Mesothelial cell of epicardium (in vitro differentiated cells): ENCODE data around the gene FAM117B. TPM values are rescaled to one million over a fixed set of nuclear protein-coding genes. Genes with fewer than 3 reads are reported as not detected.

Source experiments
- DNase-seq, 2 experiments: peaks; one replicate each; pipeline ENCODE4 v3.0.0; 2021; ENCODE audit warnings: low spot score in 2 of 2; ENCODE audit not compliant: unreplicated experiment in 2 of 2
- H3K27ac Mint-ChIP-seq: 2 replicates; pipeline ENCODE4 v1.8.0; 2021; ENCODE audit warnings: mixed read lengths
- H3K27me3 Mint-ChIP-seq: 2 replicates; pipeline ENCODE4 v1.8.0; 2021; ENCODE audit warnings: low read depth, mixed read lengths
- H3K36me3 Mint-ChIP-seq: 2 replicates; pipeline ENCODE4 v1.8.0; 2021; ENCODE audit warnings: mixed read lengths
- H3K4me1 Mint-ChIP-seq: 2 replicates; pipeline ENCODE4 v1.8.0; 2021; ENCODE audit warnings: mixed read lengths
- H3K4me3 Mint-ChIP-seq: 2 replicates; pipeline ENCODE4 v1.8.0; 2021; ENCODE audit warnings: mild to moderate bottlenecking, moderate library complexity, mixed read lengths
- H3K9me3 Mint-ChIP-seq: 2 replicates; pipeline ENCODE4 v1.8.0; 2021; ENCODE audit warnings: mixed read lengths
- total RNA-seq: library from RNA; stranded (reverse); gene quantifications from 3 replicates; pipeline ENCODE4 v1.2.1, GENCODE V29; 2021
- TF ChIP-seq, protein P1 (sequence below): fragments of 200-600 bp; sonication (generic); IDR thresholded peaks from one replicate; pipeline ENCODE4 v1.5.0; 2021; ENCODE audit warnings: antibody characterized with exemption; ENCODE audit not compliant: unreplicated experiment

Gene FAM117B
- total RNA-seq, 1 donor from 2014 or later = 29.2 TPM

DNA sequence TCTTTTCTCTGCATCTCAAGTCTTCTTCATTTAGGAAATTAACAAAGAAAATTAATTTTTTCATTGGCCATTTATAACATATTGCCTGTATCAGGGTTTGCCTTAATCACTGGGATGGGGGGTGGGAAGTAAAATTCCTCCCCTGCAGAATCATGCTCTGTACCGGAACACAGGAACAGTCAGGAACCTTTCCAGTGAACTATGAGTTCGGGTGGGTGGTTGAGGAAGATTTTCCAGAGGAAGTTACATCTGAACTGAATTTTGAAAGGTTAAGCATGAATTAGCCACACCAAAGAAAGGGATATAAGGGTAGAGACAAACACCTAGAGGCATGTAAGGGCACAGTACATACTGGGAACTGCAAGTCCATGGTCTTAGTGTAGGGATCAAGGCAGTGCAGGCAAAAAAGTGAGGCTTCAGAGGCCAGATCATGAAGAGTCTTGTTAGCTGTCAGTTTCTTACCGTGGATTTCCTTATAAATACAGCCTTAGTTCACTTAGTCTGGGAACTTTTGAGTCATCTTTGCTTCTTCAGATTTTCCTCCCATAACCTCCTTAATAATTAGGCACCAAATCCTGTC lies 55.6 kb downstream of the FAM117B start:
- H3K27me3 Mint-ChIP-seq = no peaks in the 10 kb centered on the region
- H3K36me3 Mint-ChIP-seq = no peaks in the 10 kb centered on the region
- peaks cover 16% of the 10 kb centered on the region for H3K4me1 Mint-ChIP-seq
- H3K27ac Mint-ChIP-seq = no peak overlapping the region
- TF ChIP-seq, protein P1, sequence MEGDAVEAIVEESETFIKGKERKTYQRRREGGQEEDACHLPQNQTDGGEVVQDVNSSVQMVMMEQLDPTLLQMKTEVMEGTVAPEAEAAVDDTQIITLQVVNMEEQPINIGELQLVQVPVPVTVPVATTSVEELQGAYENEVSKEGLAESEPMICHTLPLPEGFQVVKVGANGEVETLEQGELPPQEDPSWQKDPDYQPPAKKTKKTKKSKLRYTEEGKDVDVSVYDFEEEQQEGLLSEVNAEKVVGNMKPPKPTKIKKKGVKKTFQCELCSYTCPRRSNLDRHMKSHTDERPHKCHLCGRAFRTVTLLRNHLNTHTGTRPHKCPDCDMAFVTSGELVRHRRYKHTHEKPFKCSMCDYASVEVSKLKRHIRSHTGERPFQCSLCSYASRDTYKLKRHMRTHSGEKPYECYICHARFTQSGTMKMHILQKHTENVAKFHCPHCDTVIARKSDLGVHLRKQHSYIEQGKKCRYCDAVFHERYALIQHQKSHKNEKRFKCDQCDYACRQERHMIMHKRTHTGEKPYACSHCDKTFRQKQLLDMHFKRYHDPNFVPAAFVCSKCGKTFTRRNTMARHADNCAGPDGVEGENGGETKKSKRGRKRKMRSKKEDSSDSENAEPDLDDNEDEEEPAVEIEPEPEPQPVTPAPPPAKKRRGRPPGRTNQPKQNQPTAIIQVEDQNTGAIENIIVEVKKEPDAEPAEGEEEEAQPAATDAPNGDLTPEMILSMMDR = no peak
- no peak for DNase-seq
- H3K9me3 Mint-ChIP-seq = peaks cover 4% of the 10 kb centered on the region
- H3K4me3 Mint-ChIP-seq = no peak overlapping the region

DNA sequence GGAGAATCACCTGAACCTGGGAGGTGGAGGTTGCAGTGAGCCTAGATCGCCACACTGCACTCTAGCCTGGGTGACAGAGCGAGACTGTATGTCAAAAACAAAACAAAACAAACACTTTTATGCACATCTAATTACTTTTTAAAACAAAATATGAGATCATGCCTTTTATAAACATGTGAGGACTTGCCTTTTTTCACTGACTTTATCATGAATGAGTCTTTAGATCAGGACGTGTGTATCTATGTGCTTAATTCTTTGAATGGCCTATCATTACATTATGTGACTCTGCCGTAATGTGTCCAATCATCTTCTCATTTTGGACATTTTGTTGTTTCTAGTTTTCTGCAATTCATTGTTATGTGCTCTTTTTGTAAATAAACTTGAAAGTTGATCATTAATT lies 58.7 kb downstream of the FAM117B start:
- no peak overlapping the region for H3K4me3 Mint-ChIP-seq
- peaks cover 16% of the 10 kb centered on the region for H3K4me1 Mint-ChIP-seq
- H3K27me3 Mint-ChIP-seq = no peaks in the 10 kb centered on the region
- H3K27ac Mint-ChIP-seq = peak overlapping the region; percentile 51
- H3K9me3 Mint-ChIP-seq = peaks cover 4% of the 10 kb centered on the region
- peaks cover 12% of the 10 kb centered on the region for H3K36me3 Mint-ChIP-seq
- TF ChIP-seq, protein P1 = no peak
- no peak for DNase-seq

GRCh38 chr2:202695166-202695565 lies 60.4 kb downstream of the FAM117B start:
- Mint-ChIP-seq H3K27ac (no peak overlapping the region), H3K27me3 (no peaks in the 10 kb centered on the region), H3K9me3 (peaks cover 4% of the 10 kb centered on the region), H3K4me1 (peaks cover 16% of the 10 kb centered on the region), H3K4me3 (no peak overlapping the region), H3K36me3 (peaks cover 25% of the 10 kb centered on the region)
- DNase-seq = no peak
- TF ChIP-seq, protein P1 = no peak

DNA sequence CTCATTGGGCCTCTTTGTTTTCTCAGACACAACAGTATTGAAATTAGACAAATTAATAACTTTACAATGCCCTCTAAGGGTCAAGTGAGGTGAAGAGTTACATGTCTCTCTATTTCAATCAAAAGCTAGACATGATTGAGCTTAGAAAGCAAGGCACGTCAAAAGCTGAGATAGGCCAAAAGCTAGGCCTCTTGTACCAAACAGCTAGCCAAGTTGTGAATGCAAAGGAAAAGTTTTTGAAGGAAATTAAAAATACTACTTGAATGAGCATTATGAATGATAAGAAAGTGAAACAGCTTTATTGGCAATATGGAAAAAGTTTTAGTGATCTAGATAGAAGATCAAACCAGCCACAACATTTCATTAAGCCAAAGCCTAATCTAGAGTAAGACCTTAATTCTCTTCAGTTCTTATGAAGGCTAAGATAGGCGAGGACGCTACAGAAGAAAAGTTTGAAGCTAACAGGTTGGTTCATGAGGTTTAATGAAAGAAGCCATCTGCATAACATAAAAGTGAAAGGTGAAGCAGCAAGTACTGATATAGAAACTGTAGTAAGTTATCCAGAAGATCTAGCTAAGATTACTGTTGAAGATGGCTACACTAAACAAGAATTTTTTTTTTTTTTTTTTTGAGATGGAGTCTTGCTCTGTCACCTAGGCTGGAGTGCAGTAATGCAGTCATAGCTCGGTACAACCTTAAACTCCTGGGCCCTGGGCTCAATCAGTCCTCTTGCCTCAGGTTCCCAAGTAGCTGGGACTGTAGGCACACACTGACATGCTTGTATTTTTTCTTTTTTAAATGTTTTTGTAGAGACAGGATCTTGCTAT lies 65.5 kb downstream of the FAM117B start:
- no peak overlapping the region for H3K27ac Mint-ChIP-seq
- peaks cover 36% of the 10 kb centered on the region for H3K36me3 Mint-ChIP-seq
- H3K9me3 Mint-ChIP-seq = peaks cover 8% of the 10 kb centered on the region
- H3K4me1 Mint-ChIP-seq = peaks cover 1% of the 10 kb centered on the region
- no peaks in the 10 kb centered on the region for H3K27me3 Mint-ChIP-seq
- no peak for DNase-seq
- TF ChIP-seq, protein P1 = no peak
- no peak overlapping the region for H3K4me3 Mint-ChIP-seq

GRCh38 chr2:202703091-202703490 lies 68.3 kb downstream of the FAM117B start:
- no peaks in the 10 kb centered on the region for H3K27me3 Mint-ChIP-seq
- DNase-seq = no peak
- H3K4me3 Mint-ChIP-seq = no peak overlapping the region
- peaks cover 9% of the 10 kb centered on the region for H3K4me1 Mint-ChIP-seq
- H3K27ac Mint-ChIP-seq = no peak overlapping the region
- TF ChIP-seq, protein P1 = no peak
- H3K36me3 Mint-ChIP-seq = peaks cover 28% of the 10 kb centered on the region
- peaks cover 10% of the 10 kb centered on the region for H3K9me3 Mint-ChIP-seq
